ENCODE results near the gene PDLIM7. TPM values are rescaled to one million over a fixed set of nuclear protein-coding genes. Genes with fewer than 3 reads are reported as not detected.

Gene PDLIM7
- total and polyA plus RNA-seq, 2 donors (not counting 3 experiments of a cell fraction or from before 2014, with no cell fraction given): 314 to 318 TPM

GRCh38 chr5:177491429-177491945, 5.9 kb downstream of the PDLIM7 start:
- intact Hi-C loops (cut with micrococcal nuclease) (loop anchor here (1.0 to 10.0 kb wide), 3 partner anchors 10 to 957 kb away; partner anchors contain the start of genes N4BP3 and RNF44), dilution Hi-C loops (cut with MboI; ENCODE audit: extremely low pct_ligation_motif_present, low sequenced_read_pairs) (no loop called here)
- no TSS peak for BruUV-seq (replicated peaks)
- H3K27ac ChIP-seq (ENCODE audit: insufficient read depth, low read depth, low read length): no peak overlapping the region
- no peak overlapping the region for H2AFZ ChIP-seq (ENCODE audit: low read depth, low read length)
- no peak overlapping the region for H3K4me2 ChIP-seq (ENCODE audit: insufficient read depth, low read length)
- no peaks in the 10 kb centered on the region for H3K9me3 ChIP-seq (replicated peaks; ENCODE audit: control insufficient read depth, insufficient read depth, low read length)
- no peaks in the 10 kb centered on the region for H4K20me1 ChIP-seq (replicated peaks; ENCODE audit: control insufficient read depth, extremely low read depth, insufficient read depth, low read length)
- ChIA-PET CTCF (interaction anchor here (0.7 to 5.3 kb wide), 5 partner anchors 10 to 19 kb away, joined by 3 to 58 read pairs (median 6); partner anchors contain the start of gene DOK3), POLR2A (no interaction called here)
- peak; percentile 64 for FAIRE-seq
- peaks cover 50% of the 10 kb centered on the region for H3K4me1 ChIP-seq (ENCODE audit: control insufficient read depth, extremely low read depth, insufficient read depth, low read length)
- peaks cover 22 to 38% of the 10 kb centered on the region in 2 experiments for H3K36me3 ChIP-seq (ENCODE audit: control insufficient read depth in 2 of 2, extremely low read depth in 1 of 2, insufficient read depth in 2 of 2, low read length in 2 of 2)
- no peaks in the 10 kb centered on the region for H3K27me3 ChIP-seq (ENCODE audit: control insufficient read depth in 2 of 2, insufficient read depth in 2 of 2, low read length in 2 of 2)
- H3K4me3 ChIP-seq (replicated peaks in 1 of 3; ENCODE audit: insufficient read depth in 1 of 3, low read depth in 1 of 3, low read length in 3 of 3): no peak overlapping the region
- H3K9ac ChIP-seq (replicated peaks; ENCODE audit: extremely low read depth, insufficient read depth, low read length): no peak overlapping the region
- DNase-seq (ENCODE audit: low read depth, low spot score): peak; percentile 79
- peaks cover 46% of the 10 kb centered on the region for H3K79me2 ChIP-seq (ENCODE audit: control insufficient read depth, insufficient read depth, low read length)
- TF ChIP-seq POLR2AphosphoS5 (IDR thresholded peaks at IDR 0.05; ENCODE audit: insufficient read depth, low read depth, low read length) (peak; percentile 80), POLR2A (IDR thresholded peaks at IDR 0.05; ENCODE audit: low read depth, low read length) (peak; percentile 51), FOS (IDR thresholded peaks at IDR 0.05; ENCODE audit: borderline replicate concordance, insufficient read depth, low read length) (no peak), JUN (IDR thresholded peaks at IDR 0.05; ENCODE audit: borderline replicate concordance, insufficient read depth, insufficient read length, low read depth) (no peak), CTCF (IDR thresholded peaks at IDR 0.05; ENCODE audit: extremely low read depth in 1 of 2, insufficient read depth in 1 of 2, low read depth in 1 of 2, low read length in 2 of 2) (peak; percentile 97 to 99), EZH2 (IDR thresholded peaks at IDR 0.05; ENCODE audit: borderline replicate concordance, low read depth, low read length, severe bottlenecking) (no peak), GATA2 (IDR thresholded peaks at IDR 0.05; ENCODE audit: insufficient read depth, insufficient read length, low read depth, low read length) (no peak), MYC (IDR thresholded peaks at IDR 0.05; ENCODE audit: low read depth, low read length) (no peak), MAX (IDR thresholded peaks at IDR 0.05; ENCODE audit: insufficient read depth, insufficient read length) (no peak)
- H3K9me1 ChIP-seq (replicated peaks; ENCODE audit: control insufficient read depth, extremely low read depth, insufficient read depth, low read length): no peaks in the 10 kb centered on the region
